Measurements from ENCODE around the gene DGUOK. TPM values are rescaled to one million over a fixed set of nuclear protein-coding genes. Genes with fewer than 3 reads are reported as not detected.

Gene DGUOK
- total RNA-seq, 1 experiment from 2014 or later, result 70.7 TPM

DNA sequence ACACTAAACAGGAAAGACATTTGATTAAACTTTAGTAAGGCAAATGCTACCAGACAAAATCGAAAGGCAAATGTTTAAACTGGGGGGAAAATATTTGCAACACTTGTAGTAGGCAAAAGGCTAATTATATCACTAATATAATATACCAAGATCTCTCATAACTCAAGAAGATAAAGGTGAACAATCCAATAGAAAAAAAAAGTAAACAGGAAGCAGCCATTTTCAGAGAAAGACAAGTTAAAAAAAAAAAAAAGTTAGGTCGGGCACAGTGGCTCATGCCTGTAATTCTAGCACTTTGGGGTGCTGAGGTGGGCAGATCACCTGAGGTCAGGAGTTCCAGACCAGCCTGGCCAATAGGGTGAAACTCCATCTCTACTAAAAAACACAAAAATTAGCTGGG lies 38.3 kb upstream of the DGUOK start:
- Mint-ChIP-seq H3K4me3 (ENCODE audit: unreplicated experiment) (no peak overlapping the region), H3K4me1 (ENCODE audit: low read depth, unreplicated experiment) (no peaks in the 10 kb centered on the region), H3K9me3 (ENCODE audit: unreplicated experiment) (no peaks in the 10 kb centered on the region), H3K36me3 (ENCODE audit: insufficient read depth, unreplicated experiment) (no peaks in the 10 kb centered on the region), H3K27me3 (ENCODE audit: insufficient read depth, unreplicated experiment) (peaks cover 8% of the 10 kb centered on the region), H3K27ac (ENCODE audit: unreplicated experiment) (no peak overlapping the region)
- no peak for DNase-seq
- H3K9me3 ChIP-seq, result no peaks in the 10 kb centered on the region
- ChIA-PET CTCF (no interaction called here), POLR2A (no interaction called here)
- H3K4me1 ChIP-seq, result no peaks in the 10 kb centered on the region
- intact Hi-C loops (cut with micrococcal nuclease; ENCODE audit: unreplicated experiment), result no loop called here
- no peak overlapping the region for H3K4me3 ChIP-seq (ENCODE audit: low read depth, low read length)
- H3K27me3 ChIP-seq (replicated peaks; ENCODE audit: control insufficient read depth, insufficient read depth, low read length), result no peaks in the 10 kb centered on the region
- TF ChIP-seq, protein P1, sequence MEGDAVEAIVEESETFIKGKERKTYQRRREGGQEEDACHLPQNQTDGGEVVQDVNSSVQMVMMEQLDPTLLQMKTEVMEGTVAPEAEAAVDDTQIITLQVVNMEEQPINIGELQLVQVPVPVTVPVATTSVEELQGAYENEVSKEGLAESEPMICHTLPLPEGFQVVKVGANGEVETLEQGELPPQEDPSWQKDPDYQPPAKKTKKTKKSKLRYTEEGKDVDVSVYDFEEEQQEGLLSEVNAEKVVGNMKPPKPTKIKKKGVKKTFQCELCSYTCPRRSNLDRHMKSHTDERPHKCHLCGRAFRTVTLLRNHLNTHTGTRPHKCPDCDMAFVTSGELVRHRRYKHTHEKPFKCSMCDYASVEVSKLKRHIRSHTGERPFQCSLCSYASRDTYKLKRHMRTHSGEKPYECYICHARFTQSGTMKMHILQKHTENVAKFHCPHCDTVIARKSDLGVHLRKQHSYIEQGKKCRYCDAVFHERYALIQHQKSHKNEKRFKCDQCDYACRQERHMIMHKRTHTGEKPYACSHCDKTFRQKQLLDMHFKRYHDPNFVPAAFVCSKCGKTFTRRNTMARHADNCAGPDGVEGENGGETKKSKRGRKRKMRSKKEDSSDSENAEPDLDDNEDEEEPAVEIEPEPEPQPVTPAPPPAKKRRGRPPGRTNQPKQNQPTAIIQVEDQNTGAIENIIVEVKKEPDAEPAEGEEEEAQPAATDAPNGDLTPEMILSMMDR (IDR thresholded peaks at IDR 0.05; ENCODE audit: insufficient read depth in 1 of 2, low read depth in 1 of 2, low read length in 1 of 2, severe bottlenecking in 1 of 2, unreplicated experiment in 1 of 2), result no peak
- no peaks in the 10 kb centered on the region for H3K36me3 ChIP-seq (ENCODE audit: control insufficient read depth, insufficient read depth, low read length)
- BruUV-seq (replicated peaks), result no TSS peak

DNA sequence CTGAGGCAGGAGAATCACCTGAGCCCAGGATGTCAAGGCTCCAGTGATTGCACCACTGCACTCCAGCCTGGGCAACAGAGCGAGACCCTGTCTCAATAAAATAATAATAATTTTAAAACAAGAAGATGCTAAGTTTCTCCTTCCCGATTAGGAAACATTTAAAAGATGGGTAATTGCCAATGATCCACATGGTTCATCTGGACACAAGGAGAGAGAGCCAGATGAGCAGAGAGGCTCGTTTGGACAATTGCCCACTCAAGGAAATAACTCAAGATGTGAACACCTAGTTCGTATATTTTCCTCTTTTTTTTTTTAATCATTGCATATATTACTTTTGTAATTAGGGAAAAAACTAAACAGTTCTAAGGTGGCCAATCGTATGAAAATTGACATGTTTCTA lies 37.5 kb upstream of the DGUOK start:
- no TSS peak for BruUV-seq (replicated peaks)
- intact Hi-C loops (cut with micrococcal nuclease; ENCODE audit: unreplicated experiment), result no loop called here

DNA sequence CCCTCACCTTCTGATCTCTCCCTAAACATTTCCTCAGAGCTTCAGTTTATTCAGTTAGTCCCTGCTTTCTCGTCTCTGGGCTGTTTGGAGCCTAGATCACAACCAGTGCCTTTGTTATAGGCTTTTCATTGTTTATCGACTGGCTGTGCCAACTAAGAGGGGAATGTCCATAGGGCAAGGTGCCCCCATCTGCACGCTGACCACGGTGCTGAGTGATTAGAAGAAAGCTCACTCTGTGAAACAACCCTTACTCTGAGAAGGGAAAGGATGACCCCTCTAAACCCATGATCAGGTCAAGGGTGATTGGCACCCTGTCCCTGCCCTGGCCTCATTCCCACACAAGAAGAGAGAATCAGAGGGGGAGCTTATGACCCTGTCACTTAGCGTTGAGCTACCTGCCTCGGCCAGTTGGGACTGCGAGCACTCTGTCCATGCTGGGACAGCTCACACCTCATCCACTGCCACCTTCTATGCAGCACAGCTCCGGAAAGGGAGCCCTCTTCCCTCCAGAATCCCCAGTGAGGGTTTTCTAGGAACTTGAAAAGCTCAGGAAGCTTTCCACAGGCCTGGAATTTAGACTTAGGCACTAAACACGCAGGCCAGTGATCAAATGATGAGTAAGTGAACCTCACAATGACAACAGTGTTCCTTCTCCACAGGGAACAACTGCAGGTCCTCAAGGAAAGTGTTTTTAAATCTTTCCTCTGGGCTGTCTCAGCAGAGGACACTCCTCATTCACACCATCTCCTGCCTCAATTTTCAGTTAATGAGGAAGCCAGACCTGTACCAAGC lies 36.2 kb upstream of the DGUOK start:
- H3K4me1 Mint-ChIP-seq (ENCODE audit: low read depth, unreplicated experiment), result no peaks in the 10 kb centered on the region
- DNase-seq, result no peak
- H3K4me1 ChIP-seq, result no peaks in the 10 kb centered on the region
- POLR2A ChIA-PET, result no interaction called here
- intact Hi-C loops (cut with micrococcal nuclease; ENCODE audit: unreplicated experiment), result no loop called here
- CTCF ChIA-PET, result no interaction called here
- no peak overlapping the region for H3K27ac Mint-ChIP-seq (ENCODE audit: unreplicated experiment)
- no peaks in the 10 kb centered on the region for H3K36me3 Mint-ChIP-seq (ENCODE audit: insufficient read depth, unreplicated experiment)
- TF ChIP-seq, protein P1 (IDR thresholded peaks at IDR 0.05; ENCODE audit: insufficient read depth in 1 of 2, low read depth in 1 of 2, low read length in 1 of 2, severe bottlenecking in 1 of 2, unreplicated experiment in 1 of 2), result no peak
- no peaks in the 10 kb centered on the region for H3K27me3 ChIP-seq (replicated peaks; ENCODE audit: control insufficient read depth, insufficient read depth, low read length)
- no peaks in the 10 kb centered on the region for H3K9me3 ChIP-seq
- H3K27me3 Mint-ChIP-seq (ENCODE audit: insufficient read depth, unreplicated experiment), result peaks cover 8% of the 10 kb centered on the region
- H3K9me3 Mint-ChIP-seq (ENCODE audit: unreplicated experiment), result no peaks in the 10 kb centered on the region
- H3K4me3 ChIP-seq (ENCODE audit: low read depth, low read length), result no peak overlapping the region
- H3K36me3 ChIP-seq (ENCODE audit: control insufficient read depth, insufficient read depth, low read length), result no peaks in the 10 kb centered on the region
- BruUV-seq (replicated peaks), result no TSS peak
- H3K4me3 Mint-ChIP-seq (ENCODE audit: unreplicated experiment), result no peak overlapping the region

More for the DNA sequence above, 37.5 kb upstream of the DGUOK start:
- Mint-ChIP-seq H3K36me3 (ENCODE audit: insufficient read depth, unreplicated experiment) (no peaks in the 10 kb centered on the region), H3K27me3 (ENCODE audit: insufficient read depth, unreplicated experiment) (peaks cover 8% of the 10 kb centered on the region), H3K4me3 (ENCODE audit: unreplicated experiment) (no peak overlapping the region), H3K4me1 (ENCODE audit: low read depth, unreplicated experiment) (no peaks in the 10 kb centered on the region), H3K27ac (ENCODE audit: unreplicated experiment) (no peak overlapping the region), H3K9me3 (ENCODE audit: unreplicated experiment) (no peaks in the 10 kb centered on the region)
- TF ChIP-seq, protein P1 (IDR thresholded peaks at IDR 0.05; ENCODE audit: insufficient read depth in 1 of 2, low read depth in 1 of 2, low read length in 1 of 2, severe bottlenecking in 1 of 2, unreplicated experiment in 1 of 2), result no peak
- no peaks in the 10 kb centered on the region for H3K27me3 ChIP-seq (replicated peaks; ENCODE audit: control insufficient read depth, insufficient read depth, low read length)
- no peak for DNase-seq
- no peak overlapping the region for H3K4me3 ChIP-seq (ENCODE audit: low read depth, low read length)
- ChIA-PET POLR2A (no interaction called here), CTCF (no interaction called here)
- no peaks in the 10 kb centered on the region for H3K4me1 ChIP-seq
- H3K9me3 ChIP-seq, result no peaks in the 10 kb centered on the region
- H3K36me3 ChIP-seq (ENCODE audit: control insufficient read depth, insufficient read depth, low read length), result no peaks in the 10 kb centered on the region
